SH-SY5Y (cell line): ENCODE measurements around the gene OR2W1.

ENCODE experiments used
- GATA2 ChIP-seq: IDR thresholded peaks from 2 replicates; pipeline ENCODE4 v1.6.1; 2011; ENCODE audit warnings: mild to moderate bottlenecking, low read depth, low read length
- GATA3 ChIP-seq: IDR thresholded peaks from 2 replicates; pipeline ENCODE4 v1.6.1; 2011; ENCODE audit warnings: low read depth, mild to moderate bottlenecking, low read length, moderate library complexity

GRCh38 chr6:29081312-29081711 is 36.3 kb upstream of the OR2W1 start:
- TF ChIP-seq GATA3 (no peak), GATA2 (no peak)
